OCI-LY1 (cell line): Measurements from ENCODE around the gene ANKMY1.

Source experiments
- H2AFZ ChIP-seq: fragments of 200-600 bp; sonication (generic), shearing (Covaris generic); 2 replicates; pipeline ENCODE4 v1.6.0; 2014; ENCODE audit warnings: antibody characterized with exemption, mild to moderate bottlenecking, low read length
- H3F3A ChIP-seq: fragments of 200-600 bp; sonication (generic), shearing (Covaris generic); 2 replicates; pipeline ENCODE4 v1.6.0; 2014; ENCODE audit warnings: mild to moderate bottlenecking, antibody characterized with exemption, low read length, moderate library complexity; ENCODE audit not compliant: insufficient read depth
- H3K27ac ChIP-seq: fragments of 200-600 bp; sonication (generic); 2 replicates; pipeline ENCODE4 v1.5.1; 2014; ENCODE audit warnings: low read length, mixed run types, mild to moderate bottlenecking, low read depth; ENCODE audit not compliant: poor library complexity, severe bottlenecking
- H3K27me3 ChIP-seq: fragments of 200-600 bp; sonication (generic); 2 replicates; pipeline ENCODE4 v1.6.0; 2014; ENCODE audit warnings: antibody characterized with exemption, mild to moderate bottlenecking, low read length, moderate library complexity; ENCODE audit not compliant: insufficient read depth
- H3K36me3 ChIP-seq: fragments of 200-600 bp; sonication (generic); 2 replicates; pipeline ENCODE4 v1.6.1; 2014; ENCODE audit warnings: mild to moderate bottlenecking, antibody characterized with exemption, low read length, moderate library complexity, mixed read lengths; ENCODE audit not compliant: insufficient read depth
- H3K4me1 ChIP-seq: fragments of 200-600 bp; sonication (generic); 2 replicates; pipeline ENCODE4 v1.5.1; 2014; ENCODE audit warnings: mild to moderate bottlenecking, low read length, moderate library complexity; ENCODE audit not compliant: insufficient read depth, severe bottlenecking
- H3K4me2 ChIP-seq: fragments of 200-600 bp; sonication (generic), shearing (Covaris generic); 2 replicates; pipeline ENCODE4 v1.6.1; 2014; ENCODE audit warnings: low read length
- H3K4me3 ChIP-seq: fragments of 200-600 bp; sonication (generic); 2 replicates; pipeline ENCODE4 v1.5.1; 2014; ENCODE audit warnings: low read length, low read depth, mild to moderate bottlenecking, mixed read lengths; ENCODE audit not compliant: poor library complexity, severe bottlenecking
- H3K79me2 ChIP-seq: fragments of 200-600 bp; shearing (Covaris generic); 2 replicates; pipeline ENCODE4 v1.6.1; 2016; ENCODE audit warnings: mixed run types, low read length, mixed read lengths; ENCODE audit not compliant: insufficient read depth
- H3K9ac ChIP-seq: fragments of 200-600 bp; sonication (generic), shearing (Covaris generic); 2 replicates; pipeline ENCODE4 v1.6.1; 2014; ENCODE audit warnings: mild to moderate bottlenecking, low read length, mixed read lengths
- H3K9me2 ChIP-seq: fragments of 200-600 bp; sonication (generic), shearing (Covaris generic); 2 replicates; pipeline ENCODE4 v1.6.1; 2014; ENCODE audit warnings: low read depth, mild to moderate bottlenecking, low read length, mixed read lengths
- H3K9me3 ChIP-seq: fragments of 200-600 bp; shearing (Covaris generic); 2 replicates; pipeline ENCODE4 v1.6.1; 2014; ENCODE audit warnings: low read length, mixed read lengths
- H4K20me1 ChIP-seq: fragments of 200-600 bp; sonication (generic), shearing (Covaris generic); 2 replicates; pipeline ENCODE4 v1.6.0; 2016; ENCODE audit warnings: mild to moderate bottlenecking, low read length; ENCODE audit not compliant: insufficient read depth
- EZH2 ChIP-seq: fragments of 200-600 bp; sonication (generic), shearing (Covaris generic); IDR thresholded peaks from 2 replicates; pipeline ENCODE4 v1.8.0; 2017; ENCODE audit warnings: borderline replicate concordance, mixed run types, mild to moderate bottlenecking, antibody characterized with exemption, low read length, moderate library complexity, mixed read lengths
- TF ChIP-seq, protein P1 (sequence below): fragments of 200-600 bp; sonication (generic), shearing (Covaris generic); IDR thresholded peaks from 2 replicates; pipeline ENCODE4 v1.5.1; 2017; ENCODE audit warnings: mild to moderate bottlenecking, antibody characterized with exemption, low read length, moderate library complexity, mixed read lengths

The ANKMY1 gene

DNA sequence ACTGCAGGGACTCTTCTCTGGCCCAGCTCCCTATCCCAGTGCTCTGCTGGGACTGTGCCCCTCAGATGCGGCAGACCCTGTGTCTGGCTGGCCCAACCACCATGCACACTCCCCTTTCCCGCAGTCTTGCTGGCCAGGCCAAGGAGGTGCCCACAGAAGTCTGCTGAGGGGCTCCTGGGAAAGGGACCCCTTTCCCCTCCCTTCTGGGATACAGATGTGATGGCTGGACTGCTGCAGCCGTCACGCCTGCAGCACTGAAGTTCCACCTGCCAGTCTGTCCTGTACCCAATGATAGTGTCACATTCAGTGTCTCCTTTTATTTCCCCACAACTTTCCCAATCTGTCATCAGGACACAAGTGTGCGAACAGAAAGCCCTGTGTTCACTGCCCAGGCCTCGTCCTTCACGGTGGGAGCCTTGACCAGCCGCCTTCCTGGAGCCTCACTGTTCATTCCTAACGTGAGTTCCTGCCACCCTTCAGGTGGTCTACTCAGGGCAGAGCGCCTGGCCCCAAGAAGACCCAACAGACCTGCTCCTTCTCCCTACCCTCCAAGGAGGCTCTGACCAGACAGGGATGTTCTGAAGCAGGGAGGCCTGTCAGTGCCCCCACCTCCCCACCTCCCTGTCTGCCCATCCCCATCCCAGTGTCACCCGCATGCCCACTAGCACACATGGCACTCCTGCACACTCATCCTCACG lies 47.1 kb downstream of the ANKMY1 start:
- no peak overlapping the region for H3K27ac ChIP-seq
- H3K36me3 ChIP-seq = no peaks in the 10 kb centered on the region; the same call in 1 of the 2 replicates
- H3K9me3 ChIP-seq = no peaks in the 10 kb centered on the region
- H3K4me3 ChIP-seq = no peak overlapping the region
- no peak overlapping the region for H2AFZ ChIP-seq
- H3K27me3 ChIP-seq = no peaks in the 10 kb centered on the region
- TF ChIP-seq EZH2 = no peak
- TF ChIP-seq, protein P1, sequence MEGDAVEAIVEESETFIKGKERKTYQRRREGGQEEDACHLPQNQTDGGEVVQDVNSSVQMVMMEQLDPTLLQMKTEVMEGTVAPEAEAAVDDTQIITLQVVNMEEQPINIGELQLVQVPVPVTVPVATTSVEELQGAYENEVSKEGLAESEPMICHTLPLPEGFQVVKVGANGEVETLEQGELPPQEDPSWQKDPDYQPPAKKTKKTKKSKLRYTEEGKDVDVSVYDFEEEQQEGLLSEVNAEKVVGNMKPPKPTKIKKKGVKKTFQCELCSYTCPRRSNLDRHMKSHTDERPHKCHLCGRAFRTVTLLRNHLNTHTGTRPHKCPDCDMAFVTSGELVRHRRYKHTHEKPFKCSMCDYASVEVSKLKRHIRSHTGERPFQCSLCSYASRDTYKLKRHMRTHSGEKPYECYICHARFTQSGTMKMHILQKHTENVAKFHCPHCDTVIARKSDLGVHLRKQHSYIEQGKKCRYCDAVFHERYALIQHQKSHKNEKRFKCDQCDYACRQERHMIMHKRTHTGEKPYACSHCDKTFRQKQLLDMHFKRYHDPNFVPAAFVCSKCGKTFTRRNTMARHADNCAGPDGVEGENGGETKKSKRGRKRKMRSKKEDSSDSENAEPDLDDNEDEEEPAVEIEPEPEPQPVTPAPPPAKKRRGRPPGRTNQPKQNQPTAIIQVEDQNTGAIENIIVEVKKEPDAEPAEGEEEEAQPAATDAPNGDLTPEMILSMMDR = no peak
- H3K4me1 ChIP-seq = no peaks in the 10 kb centered on the region
- H3F3A ChIP-seq = no peaks in the 10 kb centered on the region
- H4K20me1 ChIP-seq = no peaks in the 10 kb centered on the region
- no peaks in the 10 kb centered on the region for H3K9me2 ChIP-seq
- no peak overlapping the region for H3K9ac ChIP-seq
- no peaks in the 10 kb centered on the region for H3K79me2 ChIP-seq
- no peak overlapping the region for H3K4me2 ChIP-seq

GRCh38 chr2:240509667-240510512 lies 47.9 kb downstream of the ANKMY1 start:
- Histone ChIP-seq H3K27ac (no peak overlapping the region), H2AFZ (no peak overlapping the region), H3K79me2 (no peaks in the 10 kb centered on the region), H3F3A (no peaks in the 10 kb centered on the region), H4K20me1 (no peaks in the 10 kb centered on the region), H3K9ac (no peak overlapping the region), H3K9me3 (no peaks in the 10 kb centered on the region), H3K36me3 (no peaks in the 10 kb centered on the region; the same call in 1 of the 2 replicates), H3K27me3 (no peaks in the 10 kb centered on the region), H3K4me3 (no peak overlapping the region), H3K4me1 (no peaks in the 10 kb centered on the region), H3K4me2 (no peak overlapping the region), H3K9me2 (no peaks in the 10 kb centered on the region)
- TF ChIP-seq, protein P1 = no peak
- no peak for TF ChIP-seq EZH2

GRCh38 chr2:240508832-240509545 lies 48.8 kb downstream of the ANKMY1 start:
- Histone ChIP-seq H3K9ac (no peak overlapping the region), H2AFZ (no peak overlapping the region), H3K27me3 (no peaks in the 10 kb centered on the region), H3K27ac (no peak overlapping the region), H3K79me2 (no peaks in the 10 kb centered on the region), H3K9me2 (no peaks in the 10 kb centered on the region), H3F3A (no peaks in the 10 kb centered on the region), H4K20me1 (no peaks in the 10 kb centered on the region), H3K4me3 (no peak overlapping the region), H3K9me3 (no peaks in the 10 kb centered on the region), H3K4me2 (no peak overlapping the region), H3K4me1 (no peaks in the 10 kb centered on the region), H3K36me3 (no peaks in the 10 kb centered on the region; the same call in 1 of the 2 replicates)
- TF ChIP-seq, protein P1 = no peak
- TF ChIP-seq EZH2 = no peak
